Measurements from ENCODE around the gene SAYSD1. TPM values are rescaled to one million over a fixed set of nuclear protein-coding genes. Genes with fewer than 3 reads are reported as not detected.
"Not testable (repeated sequence)": the region's sequence is repeated elsewhere in the genome, so short reads cannot be mapped to it uniquely, and the experiment has no call there.

SAYSD1 gene, protein sequence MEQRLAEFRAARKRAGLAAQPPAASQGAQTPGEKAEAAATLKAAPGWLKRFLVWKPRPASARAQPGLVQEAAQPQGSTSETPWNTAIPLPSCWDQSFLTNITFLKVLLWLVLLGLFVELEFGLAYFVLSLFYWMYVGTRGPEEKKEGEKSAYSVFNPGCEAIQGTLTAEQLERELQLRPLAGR
- polyA plus RNA-seq (ENCODE audit: insufficient read length in 3 of 3): 10 to 100 TPM; 20.4 to 22.2 (median 21.8) TPM

GRCh38 chr6:39114704-39115599 is at the start of gene SAYSD1:
Gene SAYSD1 (minus strand): TSS chr6:39115186. CDS start chr6:39115089, 97 bp downstream.
- DNase-seq (ENCODE audit: low read depth in 3 of 3, low spot score in 2 of 3): peak; percentile 72 to 88 (median 87)

- no peak for DNase-seq (ENCODE audit: low read depth in 3 of 3, low spot score in 2 of 3)
Observed at GRCh38 chr6:39157511-39157910, 42.5 kb upstream of the SAYSD1 start.

GRCh38 chr6:39156801-39157200 is 41.8 kb upstream of the SAYSD1 start:
- DNase-seq (ENCODE audit: low read depth in 3 of 3, low spot score in 2 of 3): no peak

- no peak for DNase-seq (ENCODE audit: low read depth in 3 of 3, low spot score in 2 of 3)
Observed at GRCh38 chr6:39154705-39155104, 39.7 kb upstream of the SAYSD1 start.

DNA sequence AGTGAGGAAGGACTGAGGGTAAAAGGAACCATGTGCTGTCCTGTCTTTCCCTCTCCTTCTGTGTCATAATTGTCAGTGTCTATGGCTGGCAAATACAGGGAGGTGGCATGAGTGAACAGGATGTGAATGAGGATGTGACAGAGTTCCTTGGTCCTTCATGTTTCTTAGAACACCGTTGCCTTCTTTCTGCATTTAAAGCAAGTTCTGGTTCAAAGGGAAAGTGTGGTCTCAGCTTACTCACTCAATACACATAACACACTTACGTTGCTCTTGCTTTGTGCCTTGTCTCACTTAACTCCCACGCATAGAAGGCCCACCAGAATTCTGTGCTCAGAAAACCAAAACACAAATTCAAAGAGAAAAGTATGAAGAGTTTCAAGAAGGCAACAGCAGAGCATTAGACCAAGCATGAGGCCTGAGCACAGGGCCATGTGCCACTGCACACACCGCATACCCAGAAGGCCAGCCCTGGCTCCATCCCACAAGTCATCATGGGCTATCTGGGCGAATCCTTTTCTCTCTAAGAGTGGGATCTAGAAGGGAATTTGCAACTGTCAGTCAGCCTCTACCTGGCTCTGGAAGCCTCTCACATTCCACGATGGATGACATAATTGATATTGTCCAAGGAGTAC is 38.9 kb upstream of the SAYSD1 start:
- DNase-seq (ENCODE audit: low read depth in 3 of 3, low spot score in 2 of 3): no peak

DNA sequence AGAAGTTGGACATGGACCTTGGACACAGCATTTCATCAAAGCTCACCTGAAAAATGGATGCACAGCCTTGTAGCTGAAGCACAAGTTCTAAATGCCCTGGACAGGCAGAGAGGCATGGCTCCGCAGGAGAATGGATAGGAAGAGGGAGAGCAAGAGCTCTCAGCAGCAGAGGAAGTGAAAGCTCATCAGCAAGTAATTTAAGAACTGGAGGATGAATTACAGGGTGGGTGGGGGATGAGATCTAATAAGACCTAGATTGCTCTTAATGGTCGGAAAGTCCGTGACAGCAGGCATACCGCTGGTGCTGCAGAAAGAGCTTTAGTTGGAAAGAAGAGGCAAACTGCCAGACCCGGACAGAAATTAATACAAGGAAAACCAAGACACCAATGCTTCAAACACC is 37.3 kb upstream of the SAYSD1 start:
- no peak for DNase-seq (ENCODE audit: low read depth in 3 of 3, low spot score in 2 of 3)

DNA sequence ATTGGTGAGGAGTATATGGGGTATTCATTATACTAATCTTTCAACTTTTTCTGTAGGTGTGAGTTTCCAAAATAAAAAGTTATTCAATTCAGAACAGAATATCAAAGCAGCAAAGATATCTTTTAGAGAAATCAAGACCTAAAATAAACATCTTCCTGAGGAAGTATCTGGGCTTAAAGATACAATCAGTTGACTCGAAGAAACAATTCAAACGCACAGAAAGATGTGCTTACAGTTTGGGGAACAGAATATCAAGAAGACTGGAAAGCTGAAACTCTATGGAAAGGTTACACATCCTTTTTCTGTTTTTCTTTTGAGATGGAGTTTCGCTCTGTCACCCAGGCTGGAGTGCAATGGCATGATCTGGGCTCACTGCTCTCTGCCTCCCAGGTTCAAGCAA is 36.2 kb upstream of the SAYSD1 start:
- DNase-seq (ENCODE audit: low read depth in 3 of 3, low spot score in 2 of 3): no peak

DNA sequence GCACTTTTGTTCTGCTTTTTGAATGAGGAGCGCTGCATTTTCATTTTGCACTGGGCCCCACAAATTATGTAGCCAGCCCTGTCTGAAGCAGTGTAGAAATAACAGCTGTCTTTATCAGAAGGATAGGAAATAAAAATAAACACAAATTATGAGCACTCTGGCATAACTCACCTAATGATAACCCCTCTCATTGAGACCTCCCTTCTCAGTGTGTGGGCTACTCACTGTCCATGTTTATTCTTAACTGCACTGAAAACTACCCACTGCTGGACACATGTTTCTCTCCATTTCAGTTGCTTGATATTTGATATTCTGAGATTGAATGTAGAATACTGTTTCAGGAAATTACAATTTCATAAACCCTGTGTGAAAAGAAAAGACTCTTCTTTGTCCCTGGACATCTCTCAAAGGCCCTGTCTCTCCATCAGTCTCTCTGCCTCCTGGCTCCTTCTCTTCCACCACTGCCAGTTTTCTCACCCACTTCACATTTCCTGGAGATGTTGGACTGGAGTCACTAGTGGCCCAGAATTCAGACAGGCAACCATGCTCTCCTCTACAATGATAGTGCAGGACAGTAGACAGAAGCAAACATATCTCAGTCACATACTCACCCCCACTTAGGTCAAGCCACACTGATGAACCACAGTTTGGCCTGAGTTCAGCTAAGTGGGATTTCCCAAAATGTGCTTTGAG is 29.6 kb upstream of the SAYSD1 start:
- no peak for DNase-seq (ENCODE audit: low read depth in 3 of 3, low spot score in 2 of 3)

GRCh38 chr6:39143238-39143930 is 28.4 kb upstream of the SAYSD1 start:
- DNase-seq (ENCODE audit: low read depth in 3 of 3, low spot score in 2 of 3): no peak

- no peak for DNase-seq (ENCODE audit: low read depth in 3 of 3, low spot score in 2 of 3)
Observed at GRCh38 chr6:39140556-39141167, 25.7 kb upstream of the SAYSD1 start.

- peak; percentile 53 to 63 (median 55) for DNase-seq (ENCODE audit: low read depth in 3 of 3, low spot score in 2 of 3)
Observed at GRCh38 chr6:39137245-39137644, 22.3 kb upstream of the SAYSD1 start.

DNA sequence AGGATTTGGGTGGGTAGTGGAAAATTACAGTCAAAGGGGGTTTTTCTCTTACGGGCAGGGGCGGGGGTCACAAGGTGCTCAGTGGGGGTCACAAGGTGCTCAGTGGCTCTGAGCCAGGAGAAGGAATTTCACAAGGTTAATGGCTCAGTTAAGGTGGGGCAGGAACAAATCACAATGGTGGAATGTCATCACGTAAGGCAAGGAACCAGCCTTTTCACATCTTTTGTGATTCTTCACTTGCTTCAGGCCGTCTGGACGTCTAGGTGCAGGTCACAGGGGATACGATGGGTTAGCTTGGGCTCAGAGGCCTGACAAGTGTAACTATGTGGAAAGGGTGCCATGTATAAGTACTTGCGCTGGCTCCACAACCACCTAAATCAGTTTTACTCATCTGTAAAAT is 21.2 kb upstream of the SAYSD1 start:
- DNase-seq (ENCODE audit: low read depth in 3 of 3, low spot score in 2 of 3): not testable (repeated sequence)

- DNase-seq (ENCODE audit: low read depth in 3 of 3, low spot score in 2 of 3): not testable (repeated sequence)
Observed at GRCh38 chr6:39134761-39135160, 19.8 kb upstream of the SAYSD1 start.

DNA sequence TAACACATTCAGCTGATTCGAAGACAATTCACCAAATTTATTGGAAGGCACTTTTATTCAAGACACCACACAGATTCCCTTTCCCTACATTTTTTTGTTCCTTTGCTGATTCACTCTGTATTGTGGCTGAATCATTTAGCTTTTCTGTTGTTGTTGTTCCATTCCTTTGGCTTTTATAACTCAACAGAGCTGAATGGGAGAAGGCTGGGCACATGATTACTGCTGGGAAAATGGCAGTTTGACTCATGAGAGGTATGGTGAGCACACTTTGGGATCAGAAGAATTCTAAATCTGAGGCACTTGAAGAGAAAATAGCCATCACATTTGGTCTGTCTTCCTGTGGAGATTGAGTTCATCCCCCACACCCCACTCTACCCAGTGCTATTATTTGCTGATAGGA is 15.7 kb upstream of the SAYSD1 start:
- DNase-seq (ENCODE audit: low read depth in 3 of 3, low spot score in 2 of 3): no peak

DNA sequence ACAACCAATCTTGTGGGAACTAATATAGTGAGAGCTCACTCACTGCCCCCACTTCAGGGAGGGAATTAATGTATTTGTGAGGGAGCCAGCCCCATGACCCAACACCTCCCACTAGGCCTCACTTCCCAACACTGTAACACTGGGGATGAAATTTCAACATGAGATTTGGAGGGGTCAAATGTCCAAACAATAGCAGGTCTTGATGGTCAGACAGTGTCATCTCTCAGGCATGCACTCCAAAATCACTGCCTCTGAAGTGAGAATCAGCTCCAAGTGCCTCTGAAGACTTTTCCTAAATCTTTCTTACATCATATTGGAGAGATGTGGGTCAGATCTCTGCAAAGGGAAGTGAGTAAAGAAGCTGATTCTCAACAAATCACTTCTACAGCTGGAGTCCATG is 13.8 kb upstream of the SAYSD1 start:
- DNase-seq (ENCODE audit: low read depth in 3 of 3, low spot score in 2 of 3): no peak

GRCh38 chr6:39128106-39128505 is 13.1 kb upstream of the SAYSD1 start:
- DNase-seq (ENCODE audit: low read depth in 3 of 3, low spot score in 2 of 3): no peak

GRCh38 chr6:39124114-39124513 is 9.1 kb upstream of the SAYSD1 start:
- no peak for DNase-seq (ENCODE audit: low read depth in 3 of 3, low spot score in 2 of 3)

GRCh38 chr6:39118921-39119320 is 3.9 kb upstream of the SAYSD1 start:
- no peak for DNase-seq (ENCODE audit: low read depth in 3 of 3, low spot score in 2 of 3)

DNA sequence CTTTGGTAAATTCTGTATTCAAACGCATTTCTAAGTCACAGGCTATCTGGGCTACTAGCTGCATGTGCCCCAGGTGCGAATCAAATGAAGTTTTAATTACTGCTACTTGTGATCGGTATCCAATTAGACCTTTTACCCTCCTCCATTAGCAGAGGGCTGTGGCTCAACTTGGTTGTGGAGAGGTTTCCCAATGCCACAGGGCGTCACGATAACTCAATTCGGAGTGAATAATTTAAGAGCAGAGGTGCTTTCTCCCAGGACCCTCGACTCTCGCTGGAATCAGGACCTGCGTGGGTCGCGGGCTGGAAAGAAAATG is 640 bp downstream of the SAYSD1 start:
- DNase-seq (ENCODE audit: low read depth in 3 of 3, low spot score in 2 of 3): peak in 1 of 3 donors; percentile 16

- DNase-seq (ENCODE audit: low read depth in 3 of 3, low spot score in 2 of 3): no peak
Observed at GRCh38 chr6:39113788-39114187, 1.2 kb downstream of the SAYSD1 start.
